ENCODE measurements around the gene AK1. TPM values are rescaled to one million over a fixed set of nuclear protein-coding genes. Genes with fewer than 3 reads are reported as not detected.

AK1 gene
- total RNA-seq, 1 experiment from 2014 or later = 61.1 TPM

- Histone ChIP-seq H3K27me3 (ENCODE audit: insufficient read depth, low read length) (no peaks in the 10 kb centered on the region), H3K4me2 (ENCODE audit: low read length) (0 out of 2 replicates have a peak overlapping the region, but pooled peaks have one; percentile 58), H3K36me3 (ENCODE audit: control insufficient read depth in 1 of 2, insufficient read depth in 2 of 2, low read length in 2 of 2) (no peaks in the 10 kb centered on the region), H3K79me2 (ENCODE audit: insufficient read depth, low read length) (no peaks in the 10 kb centered on the region), H3K9me3 (ENCODE audit: control insufficient read depth in 1 of 2, insufficient read depth in 1 of 2, low read depth in 1 of 2, low read length in 2 of 2) (no peaks in the 10 kb centered on the region), H3K9ac (ENCODE audit: low read length) (no peak overlapping the region), H3K27ac (ENCODE audit: low read depth, low read length) (no peak overlapping the region), H4K20me1 (ENCODE audit: insufficient read depth) (no peaks in the 10 kb centered on the region), H3K9me2 (ENCODE audit: insufficient read depth) (no peaks in the 10 kb centered on the region), H2AFZ (ENCODE audit: low read depth, low read length, poor library complexity, severe bottlenecking) (no peak overlapping the region), H3K4me1 (ENCODE audit: control insufficient read depth in 1 of 2, insufficient read depth in 2 of 2, low read length in 2 of 2) (peaks cover 17 to 25% of the 10 kb centered on the region in 2 experiments), H3K4me3 (replicated peaks in 1 of 2; ENCODE audit: low read depth in 1 of 2, low read length in 2 of 2) (no peak overlapping the region)
- BruUV-seq (replicated peaks) = no TSS peak
- intact Hi-C loops (cut with micrococcal nuclease) = no loop called here
- ChIA-PET POLR2A (no interaction called here), RAD21 (ENCODE audit: low non-redundant PET in 1 of 2, low total read pairs in 2 of 2, uncharacterized antibody in 2 of 2, unreplicated experiment in 2 of 2) (interaction anchor here in 1 of 2 experiments (0.6 kb wide), 1 partner anchor 89 kb away, joined by 3 read pairs; no protein-coding TSS in a partner anchor), CTCF (interaction anchor here (1.0 kb wide), 1 partner anchor 43 kb away, joined by 3 read pairs; no protein-coding TSS in a partner anchor)
- TF ChIP-seq REST (IDR thresholded peaks at IDR 0.05; ENCODE audit: low read depth) (no peak), SRF (IDR thresholded peaks at IDR 0.05; ENCODE audit: low read depth) (no peak), YY1 (IDR thresholded peaks at IDR 0.05; ENCODE audit: extremely low read depth, insufficient replicate concordance, low read depth, low read length) (no peak), SIN3A (IDR thresholded peaks at IDR 0.05; ENCODE audit: low read depth) (no peak), CTCF (IDR thresholded peaks at IDR 0.05 in 2 of 3, conservative IDR thresholded peaks at IDR 0.05 in 1 of 3; ENCODE audit: borderline replicate concordance in 1 of 3, insufficient read depth in 1 of 3, low read depth in 2 of 3, low read length in 2 of 3) (no peak), ZNF274 (IDR thresholded peaks at IDR 0.05; ENCODE audit: low read depth, low read length) (no peak), ZFX (IDR thresholded peaks at IDR 0.05) (no peak), MAX (IDR thresholded peaks at IDR 0.05) (no peak), EGR1 (IDR thresholded peaks at IDR 0.05; ENCODE audit: low read depth) (no peak), EZH2phosphoT487 (IDR thresholded peaks at IDR 0.05; ENCODE audit: borderline replicate concordance) (no peak), ZBTB33 (IDR thresholded peaks at IDR 0.05; ENCODE audit: extremely low read depth, insufficient replicate concordance, low read length) (no peak)
- ATAC-seq (no peak), DNase-seq (ENCODE audit: low read depth, low spot score) (no peak)
Measured at GRCh38 chr9:127826253-127826913, 51.1 kb downstream of the AK1 start.
